Sigmoid colon (tissue), 4 donors: ENCODE results near the gene ADO.

Experiments
- POLR2AphosphoS5 ChIP-seq, 4 donors: sonication (generic); formaldehyde crosslinking; IDR thresholded peaks; one replicate each; pipeline ENCODE4 v1.6.1; 2017; ENCODE audit warnings: antibody characterized with exemption in 4 of 4
- TF ChIP-seq, protein P1 (sequence below), 4 experiments: fragments of 450-650 bp in 3 of 4; fragments of 200-600 bp in 1 of 4; IDR thresholded peaks; one replicate each; pipeline ENCODE4 v1.5.1; 2016 to 2019; ENCODE audit warnings: antibody characterized with exemption in 4 of 4, mild to moderate bottlenecking in 3 of 4, moderate library complexity in 2 of 4

DNA sequence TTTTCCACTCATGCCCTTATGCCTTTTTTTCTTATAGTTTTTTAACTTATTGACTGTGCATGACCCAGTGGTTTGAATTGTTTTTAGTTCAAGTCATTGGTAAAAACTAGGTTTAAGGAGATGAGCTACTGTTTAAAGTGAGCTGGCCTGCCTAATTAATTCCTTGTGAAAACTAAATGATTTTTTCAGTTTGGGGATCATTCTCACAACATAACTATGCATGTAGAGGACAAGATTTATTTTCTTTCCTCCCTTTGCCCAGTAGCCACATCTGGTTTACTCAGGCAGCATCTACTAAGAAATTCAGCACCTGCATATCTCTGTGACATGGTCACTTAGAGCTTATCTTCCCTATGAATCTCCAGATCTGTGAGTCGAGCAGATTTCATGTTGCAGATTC is 1.7 kb downstream of the ADO start:
- TF ChIP-seq, protein P1, sequence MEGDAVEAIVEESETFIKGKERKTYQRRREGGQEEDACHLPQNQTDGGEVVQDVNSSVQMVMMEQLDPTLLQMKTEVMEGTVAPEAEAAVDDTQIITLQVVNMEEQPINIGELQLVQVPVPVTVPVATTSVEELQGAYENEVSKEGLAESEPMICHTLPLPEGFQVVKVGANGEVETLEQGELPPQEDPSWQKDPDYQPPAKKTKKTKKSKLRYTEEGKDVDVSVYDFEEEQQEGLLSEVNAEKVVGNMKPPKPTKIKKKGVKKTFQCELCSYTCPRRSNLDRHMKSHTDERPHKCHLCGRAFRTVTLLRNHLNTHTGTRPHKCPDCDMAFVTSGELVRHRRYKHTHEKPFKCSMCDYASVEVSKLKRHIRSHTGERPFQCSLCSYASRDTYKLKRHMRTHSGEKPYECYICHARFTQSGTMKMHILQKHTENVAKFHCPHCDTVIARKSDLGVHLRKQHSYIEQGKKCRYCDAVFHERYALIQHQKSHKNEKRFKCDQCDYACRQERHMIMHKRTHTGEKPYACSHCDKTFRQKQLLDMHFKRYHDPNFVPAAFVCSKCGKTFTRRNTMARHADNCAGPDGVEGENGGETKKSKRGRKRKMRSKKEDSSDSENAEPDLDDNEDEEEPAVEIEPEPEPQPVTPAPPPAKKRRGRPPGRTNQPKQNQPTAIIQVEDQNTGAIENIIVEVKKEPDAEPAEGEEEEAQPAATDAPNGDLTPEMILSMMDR (IDR thresholded peaks at IDR 0.05), result no peak
- TF ChIP-seq POLR2AphosphoS5 (IDR thresholded peaks at IDR 0.05), result no peak
